ENCODE measurements around the gene PELO. TPM values are rescaled to one million over a fixed set of nuclear protein-coding genes. Genes with fewer than 3 reads are reported as not detected.

Gene PELO
- total RNA-seq, 2 experiments from 2014 or later: 41.8 to 63.4 TPM

DNA sequence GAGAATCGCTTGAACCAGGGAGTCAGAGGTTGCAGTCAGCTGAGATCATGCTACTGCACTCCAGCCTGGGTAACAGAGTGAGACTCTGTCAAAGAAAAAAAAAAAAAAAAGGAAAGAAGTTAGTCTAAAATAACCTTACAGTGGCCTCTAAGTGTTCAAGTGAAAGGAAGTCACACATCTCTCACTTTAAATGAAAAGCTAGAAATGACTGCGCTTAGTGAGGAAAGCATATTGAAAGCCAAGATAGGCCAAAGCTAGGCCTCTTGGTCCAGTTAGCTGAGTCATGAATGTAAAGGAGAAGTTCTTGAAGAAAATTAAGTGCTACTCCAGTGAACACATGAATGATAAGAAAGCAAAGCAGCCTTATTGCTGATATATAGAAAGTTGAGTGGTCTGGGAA lies 38.1 kb downstream of the PELO start:
- Mint-ChIP-seq H3K36me3 (peaks cover 22% of the 10 kb centered on the region), H3K27me3 (no peaks in the 10 kb centered on the region), H3K4me1 (peaks cover 23% of the 10 kb centered on the region), H3K9me3 (ENCODE audit: low read depth) (peaks cover 8% of the 10 kb centered on the region), H3K27ac (peak overlapping the region; percentile 81), H3K4me3 (no peak overlapping the region)
- DNase-seq: no peak
- ATAC-seq: peak; percentile 91
- CTCF ChIA-PET: interaction anchor here (0.7 to 1.9 kb wide), 7 partner anchors 13 to 167 kb away, joined by 3 to 7 read pairs (median 3); partner anchors contain the start of genes ITGA1 and PELO

DNA sequence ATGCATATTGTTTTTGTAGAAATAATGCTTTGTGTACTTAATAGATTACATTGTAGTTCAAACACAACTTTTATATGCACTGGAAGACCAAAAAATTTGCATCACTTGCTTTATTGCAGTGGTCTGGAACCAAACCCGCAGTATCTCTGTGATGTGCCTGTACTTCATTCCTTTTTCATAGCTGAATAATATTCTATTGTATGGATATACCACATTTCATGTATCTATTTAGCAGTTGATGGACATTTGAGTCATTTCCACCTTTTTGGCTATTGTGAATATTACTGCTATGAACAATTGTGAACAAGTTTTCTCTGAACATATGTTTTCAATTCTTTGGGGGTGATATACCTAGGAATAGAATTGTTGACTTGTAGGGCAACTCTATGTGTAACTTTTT lies 40.1 kb downstream of the PELO start:
- DNase-seq: no peak
- CTCF ChIA-PET: no interaction called here
- Mint-ChIP-seq H3K9me3 (ENCODE audit: low read depth) (peaks cover 8% of the 10 kb centered on the region), H3K4me3 (no peak overlapping the region), H3K27ac (no peak overlapping the region), H3K27me3 (no peaks in the 10 kb centered on the region), H3K4me1 (peaks cover 30% of the 10 kb centered on the region), H3K36me3 (peaks cover 28% of the 10 kb centered on the region)
- no peak for ATAC-seq

DNA sequence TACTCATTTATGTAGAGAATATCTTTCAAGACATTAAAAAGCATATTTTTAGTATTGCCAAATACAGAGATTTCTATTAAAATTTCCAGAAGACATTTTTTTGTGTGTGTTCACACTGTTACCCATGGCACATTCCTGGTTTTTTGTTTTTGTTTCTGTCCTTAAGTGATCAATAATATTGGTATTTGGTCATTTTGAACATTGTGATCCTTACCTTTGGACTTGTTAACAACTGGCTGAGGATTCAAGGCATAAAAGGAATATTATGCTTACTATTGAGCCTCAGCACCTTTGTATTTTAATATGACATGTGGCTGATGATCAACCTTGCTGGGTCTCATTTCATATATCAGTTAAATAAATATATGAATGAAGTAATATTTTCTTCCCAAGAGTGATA lies 41.9 kb downstream of the PELO start:
- Mint-ChIP-seq H3K27ac (no peak overlapping the region), H3K9me3 (ENCODE audit: low read depth) (peaks cover 8% of the 10 kb centered on the region), H3K27me3 (no peaks in the 10 kb centered on the region), H3K4me1 (peaks cover 34% of the 10 kb centered on the region), H3K4me3 (no peak overlapping the region), H3K36me3 (peaks cover 28% of the 10 kb centered on the region)
- no peak for ATAC-seq
- CTCF ChIA-PET: no interaction called here
- DNase-seq: no peak

DNA sequence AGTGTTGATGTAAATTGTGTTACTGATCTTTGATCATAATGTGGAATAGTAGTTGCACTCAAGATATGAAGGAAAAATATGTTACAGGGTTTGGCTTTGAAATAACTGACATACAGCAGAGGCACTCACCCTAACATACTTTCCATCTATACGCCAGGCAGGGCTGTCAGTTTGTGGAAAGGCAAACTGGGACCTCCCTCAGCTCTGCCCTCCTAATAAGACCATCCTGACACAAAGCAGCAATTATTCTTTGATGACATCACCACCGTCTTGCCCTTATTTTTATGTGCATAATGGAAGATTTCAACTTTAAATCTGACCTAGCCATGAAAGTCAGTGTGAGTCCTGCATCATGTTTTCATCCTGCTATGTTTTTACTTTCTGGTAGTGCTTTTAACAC lies 42.9 kb downstream of the PELO start:
- H3K36me3 Mint-ChIP-seq: peaks cover 28% of the 10 kb centered on the region
- peaks cover 27% of the 10 kb centered on the region for H3K4me1 Mint-ChIP-seq
- CTCF ChIA-PET: no interaction called here
- no peak overlapping the region for H3K27ac Mint-ChIP-seq
- no peak for ATAC-seq
- no peak overlapping the region for H3K4me3 Mint-ChIP-seq
- no peak for DNase-seq
- H3K27me3 Mint-ChIP-seq: no peaks in the 10 kb centered on the region
- H3K9me3 Mint-ChIP-seq (ENCODE audit: low read depth): peaks cover 11% of the 10 kb centered on the region

DNA sequence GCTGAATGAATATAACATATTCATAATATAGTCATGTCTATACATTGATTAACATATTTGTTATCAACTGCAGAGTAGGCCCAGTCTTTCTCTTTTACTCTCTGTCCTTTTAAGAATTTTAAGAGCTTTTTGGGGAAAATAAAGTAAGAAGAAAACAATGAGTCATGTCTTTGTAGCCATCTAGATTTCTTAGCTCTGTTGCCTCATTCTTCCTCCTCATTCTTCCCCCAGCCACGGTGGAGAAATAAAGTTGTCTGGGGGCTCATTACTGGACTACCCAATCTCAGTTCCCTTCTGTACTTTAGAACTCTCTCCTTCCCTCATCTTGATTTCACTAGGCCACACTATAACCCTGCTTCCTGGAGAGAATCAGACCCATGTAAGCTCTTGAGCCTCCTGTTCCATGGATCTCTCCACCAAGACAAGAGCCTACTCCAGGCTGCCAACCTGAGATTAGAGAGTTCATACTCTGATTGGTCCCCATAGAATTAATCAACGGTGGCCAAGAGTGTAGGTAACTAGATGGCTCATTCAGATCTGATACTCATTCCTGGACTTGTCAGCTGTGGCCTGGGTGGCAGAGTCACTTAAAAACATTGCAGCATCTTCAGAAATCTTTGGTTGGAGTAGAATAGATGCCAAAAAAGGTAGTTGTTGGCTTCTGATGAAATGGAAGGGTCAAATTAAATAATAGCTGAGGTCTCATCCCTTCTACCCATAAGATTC lies 44.2 kb downstream of the PELO start:
- ATAC-seq: no peak
- peak overlapping the region; percentile 37 for H3K27ac Mint-ChIP-seq
- H3K4me3 Mint-ChIP-seq: no peak overlapping the region
- peaks cover 17% of the 10 kb centered on the region for H3K4me1 Mint-ChIP-seq
- H3K36me3 Mint-ChIP-seq: peaks cover 23% of the 10 kb centered on the region
- H3K27me3 Mint-ChIP-seq: no peaks in the 10 kb centered on the region
- DNase-seq: no peak
- peaks cover 12% of the 10 kb centered on the region for H3K9me3 Mint-ChIP-seq (ENCODE audit: low read depth)
- CTCF ChIA-PET: no interaction called here

DNA sequence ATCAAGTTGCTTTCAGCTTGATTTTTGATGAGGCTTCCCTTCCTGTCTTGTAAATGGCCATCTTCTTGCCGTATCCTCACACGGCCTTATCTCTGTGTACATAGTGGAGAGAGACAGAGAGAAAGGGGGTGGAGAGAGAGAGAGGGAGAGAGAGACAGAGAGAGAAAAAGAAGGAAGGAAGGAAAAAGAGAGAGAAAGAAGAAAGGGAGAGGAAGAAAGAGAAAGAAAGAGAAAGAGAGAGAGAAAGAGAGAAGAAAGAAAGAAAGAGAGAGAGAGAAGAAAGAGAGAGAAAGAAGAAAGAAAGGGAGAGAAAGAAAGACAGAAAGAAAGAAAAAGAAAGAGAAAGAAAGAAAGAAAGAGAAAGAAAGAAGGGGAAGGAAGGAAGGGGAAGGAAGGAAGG lies 46.6 kb downstream of the PELO start:
- DNase-seq (no peak), ATAC-seq (no peak)
- no peaks in the 10 kb centered on the region for H3K27me3 Mint-ChIP-seq
- H3K9me3 Mint-ChIP-seq (ENCODE audit: low read depth): peaks cover 4% of the 10 kb centered on the region
- no peak overlapping the region for H3K27ac Mint-ChIP-seq
- H3K36me3 Mint-ChIP-seq: peaks cover 6% of the 10 kb centered on the region
- H3K4me3 Mint-ChIP-seq: no peak overlapping the region
- CTCF ChIA-PET: no interaction called here
- H3K4me1 Mint-ChIP-seq: peaks cover 11% of the 10 kb centered on the region

DNA sequence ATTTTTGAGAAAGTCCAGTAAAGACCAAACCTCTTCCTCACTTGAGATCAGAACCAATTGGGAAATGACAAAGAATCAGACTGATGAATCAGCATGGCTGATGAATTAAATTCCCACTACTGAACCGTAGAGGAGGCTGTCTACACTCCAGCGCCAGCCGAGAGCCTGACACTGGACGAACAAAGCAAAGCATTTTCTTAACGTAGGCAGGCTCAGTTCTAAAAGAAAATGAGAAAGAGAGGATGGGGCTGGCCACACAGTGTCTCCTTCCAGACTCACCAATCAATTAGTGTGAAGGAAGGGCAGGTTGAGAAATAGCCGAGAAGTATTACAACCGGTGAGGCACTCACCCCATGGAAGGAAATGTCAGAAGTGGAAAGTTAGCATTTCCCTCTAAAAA lies 49.4 kb downstream of the PELO start:
- ATAC-seq (no peak), DNase-seq (no peak)
- H3K9me3 Mint-ChIP-seq (ENCODE audit: low read depth): peaks cover 4% of the 10 kb centered on the region
- H3K4me1 Mint-ChIP-seq: peaks cover 9% of the 10 kb centered on the region
- H3K36me3 Mint-ChIP-seq: peaks cover 9% of the 10 kb centered on the region
- CTCF ChIA-PET: no interaction called here
- no peaks in the 10 kb centered on the region for H3K27me3 Mint-ChIP-seq
- H3K27ac Mint-ChIP-seq: no peak overlapping the region
- no peak overlapping the region for H3K4me3 Mint-ChIP-seq

Other genes with a start within 250 kb of the PELO start
- gene ITGA1, start within 50 bp of the PELO start, total RNA-seq: 10 to 100 TPM; 37.0 to 66.8 TPM
- 10 to 100 TPM; 17.6 to 37.0 TPM for gene ITGA2, start 201.4 kb downstream of the PELO start, total RNA-seq